GM21576 (cell line): ENCODE data around the gene HSF2BP.
"Not testable (repeated sequence)": the region's sequence is repeated elsewhere in the genome, so short reads cannot be mapped to it uniquely, and the experiment has no call there.

ENCODE experiments used
- ATAC-seq: cut with Tn5 transposase; IDR thresholded peaks from one replicate; pipeline ENCODE4 v1.9.1; 2021; ENCODE audit warnings: mild to moderate bottlenecking, moderate library complexity; ENCODE audit not compliant: unreplicated experiment

The HSF2BP gene

DNA sequence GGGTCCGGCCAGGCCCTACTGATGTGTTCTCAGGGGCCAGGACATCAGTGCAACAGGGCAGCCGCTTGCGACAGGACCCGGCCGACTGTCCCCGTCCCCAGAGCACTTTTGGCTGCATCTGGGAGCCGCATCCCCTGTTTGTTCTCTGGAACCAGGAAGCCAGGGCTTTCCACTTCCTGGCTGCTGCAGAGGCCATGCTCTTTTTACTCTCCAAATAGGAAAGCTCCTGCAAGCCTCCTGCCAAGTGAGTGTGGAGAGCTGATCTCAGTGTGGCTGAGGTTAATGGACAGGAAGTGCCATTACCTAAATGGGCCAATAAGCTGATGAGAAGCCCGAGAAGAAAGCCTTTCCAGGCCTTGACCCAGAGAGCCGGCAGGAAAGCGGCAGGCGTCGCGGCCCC is 180.1 kb downstream of the HSF2BP start:
- not testable (repeated sequence) for ATAC-seq
